Keratinocyte (primary cell): ENCODE measurements around the gene IFT43. TPM values are rescaled to one million over a fixed set of nuclear protein-coding genes. Genes with fewer than 3 reads are reported as not detected.

ENCODE experiments used
- DNase-seq: peaks from one replicate; pipeline ENCODE4 v3.0.0-alpha.2; 2011; ENCODE audit warnings: low read depth, missing footprints, low spot score
- FAIRE-seq: peaks from 2 replicates; lab custom pipeline; 2011; peaks lifted over from hg19 to GRCh38; lab: Jason Lieb, UNC
- H2AFZ ChIP-seq: 2 replicates; pipeline ENCODE4 v1.6.0; 2012; ENCODE audit warnings: low read length, control low read depth, inconsistent platforms; ENCODE audit not compliant: control insufficient read depth
- H3K27ac ChIP-seq: 2 replicates; pipeline ENCODE4 v1.5.1; 2011; ENCODE audit warnings: low read length; ENCODE audit not compliant: control insufficient read depth, insufficient read depth
- H3K27me3 ChIP-seq: 3 replicates; pipeline ENCODE4 v1.6.0; 2011; ENCODE audit warnings: low read length; ENCODE audit not compliant: control insufficient read depth, insufficient read depth; ENCODE audit errors: extremely low read depth
- H3K36me3 ChIP-seq, 2 experiments: 2 replicates in 1 of 2; 3 replicates in 1 of 2; pipeline ENCODE4 v1.5.1; 2011; ENCODE audit warnings: low read length in 2 of 2, mild to moderate bottlenecking in 1 of 2; ENCODE audit not compliant: control insufficient read depth in 2 of 2, insufficient read depth in 2 of 2; ENCODE audit errors: extremely low read depth in 1 of 2
- H3K4me1 ChIP-seq: 3 replicates; pipeline ENCODE4 v1.5.1; 2011; ENCODE audit warnings: low read length; ENCODE audit not compliant: control insufficient read depth, insufficient read depth; ENCODE audit errors: extremely low read depth
- H3K4me2 ChIP-seq: 3 replicates; pipeline ENCODE4 v1.6.0; 2011; ENCODE audit warnings: low read depth, low read length; ENCODE audit not compliant: control insufficient read depth, insufficient read depth; ENCODE audit errors: extremely low read depth
- H3K4me3 ChIP-seq, 3 experiments: fragments of 200-600 bp in 1 of 3; sonication (generic) in 1 of 3; 2 replicates in 2 of 3; 3 replicates in 1 of 3; pipeline ENCODE4 v1.5.1; 2011 to 2016; ENCODE audit warnings: low read length in 3 of 3, mild to moderate bottlenecking in 3 of 3, control low read depth in 2 of 3, inconsistent platforms in 1 of 3, low read depth in 1 of 3, mixed read lengths in 1 of 3, mixed run types in 1 of 3, moderate library complexity in 1 of 3; ENCODE audit not compliant: control insufficient read depth in 2 of 3, insufficient read depth in 2 of 3; ENCODE audit errors: extremely low read depth in 1 of 3
- H3K79me2 ChIP-seq: 2 replicates; pipeline ENCODE4 v1.6.0; 2012; ENCODE audit warnings: low read length; ENCODE audit not compliant: control insufficient read depth, insufficient read depth
- H3K9ac ChIP-seq: 3 replicates; pipeline ENCODE4 v1.6.0; 2011; ENCODE audit warnings: low read length; ENCODE audit not compliant: control insufficient read depth, insufficient read depth; ENCODE audit errors: extremely low read depth
- H3K9me1 ChIP-seq: 3 replicates; pipeline ENCODE4 v1.6.0; 2011; ENCODE audit warnings: low read length; ENCODE audit not compliant: control insufficient read depth, insufficient read depth; ENCODE audit errors: extremely low read depth
- H3K9me3 ChIP-seq: 2 replicates; pipeline ENCODE4 v1.5.1; 2012; ENCODE audit warnings: low read depth, low read length; ENCODE audit not compliant: control insufficient read depth
- H4K20me1 ChIP-seq: 3 replicates; pipeline ENCODE4 v1.6.0; 2011; ENCODE audit warnings: low read length; ENCODE audit not compliant: control insufficient read depth, insufficient read depth; ENCODE audit errors: extremely low read depth
- CTCF ChIP-seq, 3 experiments: IDR thresholded peaks in 1 of 3; conservative IDR thresholded peaks in 1 of 3; optimal IDR thresholded peaks in 1 of 3; 2 replicates in 2 of 3; 3 replicates in 1 of 3; pipeline versions ENCODE3 to v1.5.1; 2011; ENCODE audit warnings: low read length in 3 of 3, mild to moderate bottlenecking in 3 of 3, moderate library complexity in 2 of 3, control low read depth in 1 of 3, inconsistent platforms in 1 of 3; ENCODE audit not compliant: insufficient read depth in 2 of 3; ENCODE audit errors: extremely low read depth in 1 of 3
- EZH2 ChIP-seq: IDR thresholded peaks from one replicate; pipeline ENCODE4 v1.6.1; 2012; ENCODE audit warnings: inconsistent platforms, mild to moderate bottlenecking, low read length, moderate library complexity
- dilution Hi-C: fragments of 300-500 bp; cut with MboI; formaldehyde crosslinking; loops from one replicate; pipeline ENCODE4 v1.7.0; 2020; ENCODE audit warnings: low sequenced_read_pairs; ENCODE audit not compliant: extremely low pct_ligation_motif_present
- polyA plus RNA-seq, 5 experiments: library from polyadenylated mRNA; depleted of rRNA in 3 of 5; stranded (reverse) in 3 of 5; stranded (forward) in 1 of 5; unstranded in 1 of 5; fragments of >200 nt; gene quantifications; 1 replicate in 1 of 5; 2 replicates in 3 of 5; 3 replicates in 1 of 5; pipeline versions ENCODE4 v1.2.1 to v1.2.3, GENCODE V29; 2011 to 2012; ENCODE audit warnings: missing spikeins in 2 of 5, low read depth in 1 of 5, low replicate concordance in 1 of 5

IFT43 gene
- polyA plus RNA-seq, 1 donor (not counting 4 experiments of a cell fraction or from before 2014, with no cell fraction given): 41.6 TPM

GRCh38 chr14:76080025-76080424 lies 94.5 kb downstream of the IFT43 start:
- no peaks in the 10 kb centered on the region for H4K20me1 ChIP-seq
- dilution Hi-C loops: no loop called here
- H3K9ac ChIP-seq: no peak overlapping the region
- no peaks in the 10 kb centered on the region for H3K9me3 ChIP-seq
- FAIRE-seq: no peak
- no peaks in the 10 kb centered on the region for H3K79me2 ChIP-seq
- TF ChIP-seq CTCF (optimal IDR thresholded peaks at IDR 0.05 in 1 of 3, IDR thresholded peaks at IDR 0.05 in 1 of 3, conservative IDR thresholded peaks at IDR 0.05 in 1 of 3; ENCODE audit: extremely low read depth in 1 of 3, insufficient read depth in 2 of 3, low read length in 3 of 3): no peak
- no peak for TF ChIP-seq EZH2
- H3K4me3 ChIP-seq: no peak overlapping the region
- H3K27me3 ChIP-seq: no peaks in the 10 kb centered on the region
- no peaks in the 10 kb centered on the region for H3K4me1 ChIP-seq
- no peak overlapping the region for H2AFZ ChIP-seq
- H3K9me1 ChIP-seq: peaks cover 2% of the 10 kb centered on the region
- no peak overlapping the region for H3K4me2 ChIP-seq
- H3K36me3 ChIP-seq: peaks cover 0 to 1% of the 10 kb centered on the region in 2 experiments
- DNase-seq: no peak
- H3K27ac ChIP-seq: no peak overlapping the region

GRCh38 chr14:76080471-76080870 lies 94.9 kb downstream of the IFT43 start:
- dilution Hi-C loops: no loop called here
- no peaks in the 10 kb centered on the region for H3K79me2 ChIP-seq
- H3K27ac ChIP-seq: no peak overlapping the region
- no peak for DNase-seq
- no peaks in the 10 kb centered on the region for H3K27me3 ChIP-seq
- H3K4me2 ChIP-seq: no peak overlapping the region
- TF ChIP-seq CTCF (optimal IDR thresholded peaks at IDR 0.05 in 1 of 3, IDR thresholded peaks at IDR 0.05 in 1 of 3, conservative IDR thresholded peaks at IDR 0.05 in 1 of 3; ENCODE audit: extremely low read depth in 1 of 3, insufficient read depth in 2 of 3, low read length in 3 of 3) (no peak), EZH2 (no peak)
- H4K20me1 ChIP-seq: no peaks in the 10 kb centered on the region
- H3K4me3 ChIP-seq: no peak overlapping the region
- no peak overlapping the region for H3K9ac ChIP-seq
- no peak for FAIRE-seq
- no peak overlapping the region for H2AFZ ChIP-seq
- no peaks in the 10 kb centered on the region for H3K4me1 ChIP-seq
- H3K9me1 ChIP-seq: peaks cover 2% of the 10 kb centered on the region
- peaks cover 0 to 1% of the 10 kb centered on the region in 2 experiments for H3K36me3 ChIP-seq
- H3K9me3 ChIP-seq: no peaks in the 10 kb centered on the region
